Upper lobe of left lung (tissue), 4 donors: ENCODE data around the gene RMND5A.
"Not testable (repeated sequence)": the region's sequence is repeated elsewhere in the genome, so short reads cannot be mapped to it uniquely, and the experiment has no call there.

Source experiments
- CTCF ChIP-seq, 6 experiments: fragments of 450-650 bp in 4 of 6; fragments of 200-600 bp in 2 of 6; sonication (generic) in 2 of 6; IDR thresholded peaks; one replicate each; pipeline ENCODE4 v1.5.1; 2016 to 2019; ENCODE audit warnings: antibody characterized with exemption in 6 of 6
- EP300 ChIP-seq, 4 donors: sonication (generic); formaldehyde crosslinking; IDR thresholded peaks; one replicate each; pipeline ENCODE4 v1.5.1; 2017; ENCODE audit warnings: antibody characterized with exemption in 4 of 4, control low read depth in 2 of 4

GRCh38 chr2:86725706-86726105, 5.6 kb downstream of the RMND5A start:
- TF ChIP-seq EP300, CTCF (IDR thresholded peaks at IDR 0.05): not testable (repeated sequence)
